Kasumi-1 (cell line): ENCODE data around the gene TMEM273.
"Not testable (repeated sequence)": the region's sequence is repeated elsewhere in the genome, so short reads cannot be mapped to it uniquely, and the experiment has no call there.

Source experiments
- DNase-seq, 2 experiments: peaks; one replicate each; lab custom pipeline; 2025; lab: John Stamatoyannopoulos, UW

TMEM273 gene

GRCh38 chr10:49205206-49205605 lies 17.0 kb upstream of the TMEM273 start:
- no peak for DNase-seq

- DNase-seq: no peak
These were observed 15.9 kb upstream of the TMEM273 start for GRCh38 chr10:49204119-49204518.

- DNase-seq: no peak
These were observed 14.1 kb upstream of the TMEM273 start for GRCh38 chr10:49202266-49202665.

- DNase-seq: no peak
These were observed 12.7 kb upstream of the TMEM273 start for GRCh38 chr10:49200854-49201253.

DNA sequence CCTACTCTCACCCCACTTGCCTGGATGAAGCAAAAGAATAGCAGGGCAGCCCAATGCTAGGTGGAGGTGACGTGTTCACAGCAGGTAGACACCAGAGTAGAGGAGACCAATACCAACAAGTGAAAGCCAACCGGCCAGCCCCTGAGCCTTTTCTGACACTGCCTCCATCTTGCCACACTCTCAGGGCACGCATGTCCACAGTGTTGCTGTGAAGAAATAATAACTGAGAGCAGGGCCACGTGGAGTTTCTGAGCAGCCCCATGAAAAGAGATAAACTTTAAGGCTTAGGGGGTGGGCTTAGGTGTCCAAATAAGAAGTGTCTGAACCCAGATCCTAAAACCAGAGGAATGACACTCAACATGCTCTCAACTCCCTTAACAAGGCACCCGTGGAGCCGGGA lies 9.0 kb upstream of the TMEM273 start:
- no peak for DNase-seq

DNA sequence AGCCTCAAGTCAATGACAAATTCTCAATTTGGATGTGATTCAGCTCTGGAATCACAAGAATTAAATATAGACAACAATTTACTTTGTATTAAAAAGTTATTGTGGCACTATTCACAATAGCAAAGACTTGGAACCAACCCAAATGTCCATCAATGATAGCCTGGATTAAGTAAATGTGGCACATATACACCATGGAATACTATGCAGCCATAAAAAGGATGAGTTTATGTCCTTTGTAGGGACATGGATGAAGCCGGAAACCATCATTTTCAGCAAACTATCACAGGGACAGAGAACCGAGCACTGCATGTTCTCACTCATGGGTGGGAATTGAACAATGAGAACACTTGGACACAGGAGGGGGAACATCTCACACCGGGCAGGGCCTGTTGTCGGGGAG lies 7.7 kb upstream of the TMEM273 start:
- DNase-seq: not testable (repeated sequence)

DNA sequence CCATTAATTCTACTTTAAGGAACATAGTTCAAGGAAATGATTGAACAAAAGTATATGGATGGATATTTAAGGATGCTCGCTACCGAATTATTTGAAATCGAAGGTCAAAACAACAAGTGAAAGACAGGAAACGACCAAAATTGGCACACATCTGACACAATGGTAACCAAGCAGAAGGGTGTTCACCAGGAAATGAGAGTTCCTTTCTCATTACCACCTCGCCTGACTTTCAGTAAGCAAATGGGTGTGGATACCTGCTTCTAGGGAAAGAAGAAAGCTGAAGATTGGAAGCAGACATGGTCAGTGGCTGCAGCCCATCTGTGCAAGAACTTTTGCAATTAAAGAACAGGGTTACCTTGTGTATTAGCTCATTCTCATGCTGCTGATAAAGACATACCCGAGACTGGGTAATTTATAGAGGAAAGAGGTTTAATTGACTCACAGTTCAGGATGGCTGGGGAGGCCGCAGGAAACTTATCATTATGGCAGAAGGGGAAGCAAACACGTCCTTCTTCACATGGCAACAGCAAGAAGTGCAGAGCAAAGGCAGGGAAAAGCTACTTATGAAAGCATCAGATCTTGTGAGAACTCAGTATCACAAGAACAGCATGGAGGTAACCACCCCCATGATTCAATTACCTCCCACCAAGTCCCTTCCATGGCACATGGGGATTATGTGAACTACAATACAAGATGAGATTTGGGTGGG lies 6.2 kb upstream of the TMEM273 start:
- no peak for DNase-seq

GRCh38 chr10:49191349-49191748 lies 3.2 kb upstream of the TMEM273 start:
- no peak for DNase-seq

GRCh38 chr10:49189422-49189821 lies 1.2 kb upstream of the TMEM273 start:
- DNase-seq: no peak

DNA sequence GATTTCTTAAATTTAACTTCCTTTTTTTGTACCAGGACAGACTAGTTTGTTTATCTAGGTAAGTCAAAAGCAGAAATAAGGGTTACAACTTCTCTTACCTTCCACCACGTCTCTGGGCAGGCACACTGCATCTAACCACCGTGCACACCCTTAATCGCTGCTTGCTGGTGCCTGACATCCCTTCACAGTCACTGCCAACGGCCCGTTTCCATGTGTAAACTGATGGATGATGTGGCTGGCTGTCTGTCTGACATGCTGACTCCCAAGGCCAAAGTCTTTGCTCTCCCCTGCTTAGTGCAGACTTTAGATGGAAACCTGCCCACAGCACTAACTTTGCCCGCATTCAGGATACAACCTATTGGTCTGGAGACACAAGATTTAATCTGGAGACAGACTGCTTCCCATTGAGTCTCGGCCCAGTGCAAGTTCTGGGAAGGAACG lies 1.1 kb downstream of the TMEM273 start:
- peak in 1 of 2 experiments; percentile 23 for DNase-seq

DNA sequence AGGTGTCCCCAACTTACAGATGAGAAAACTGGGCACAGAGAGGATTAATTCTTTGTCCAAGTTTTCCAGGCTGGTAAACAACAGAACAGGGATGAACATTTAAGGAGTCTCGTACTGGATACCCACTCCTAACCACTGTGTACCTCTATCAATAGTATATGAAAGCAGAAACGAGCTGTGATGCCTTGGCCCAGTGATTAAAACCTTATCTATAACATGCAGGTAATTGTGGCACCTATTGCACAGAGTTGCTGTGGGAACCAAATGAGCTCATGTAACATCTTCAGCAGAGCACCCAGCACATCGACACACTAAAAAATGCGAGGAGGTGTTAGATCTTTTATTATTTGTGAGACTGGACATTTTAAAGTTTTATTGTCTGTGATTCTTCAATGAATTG lies 1.6 kb downstream of the TMEM273 start:
- DNase-seq: no peak

DNA sequence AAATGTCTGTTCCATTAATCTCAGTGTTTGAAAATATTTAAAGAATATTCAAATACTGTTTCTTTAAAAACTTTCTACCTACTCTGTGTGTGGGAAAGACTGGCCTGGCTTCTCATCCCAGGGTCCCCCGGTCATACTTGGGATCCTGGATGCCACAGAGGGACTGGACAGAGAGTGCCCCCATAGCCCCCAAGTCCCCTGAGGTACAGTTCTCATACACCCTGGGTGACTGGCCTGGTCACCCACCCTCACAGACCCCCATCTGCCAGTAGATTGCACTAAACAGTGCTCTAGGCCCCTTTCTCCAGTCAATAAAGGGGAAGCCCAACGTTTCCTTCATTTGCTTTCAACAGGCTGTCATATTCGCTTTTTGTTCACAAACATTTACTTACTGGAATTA lies 3.0 kb downstream of the TMEM273 start:
- DNase-seq: no peak

GRCh38 chr10:49184642-49185111 lies 3.5 kb downstream of the TMEM273 start:
- peak; percentile 49 to 69 for DNase-seq

DNA sequence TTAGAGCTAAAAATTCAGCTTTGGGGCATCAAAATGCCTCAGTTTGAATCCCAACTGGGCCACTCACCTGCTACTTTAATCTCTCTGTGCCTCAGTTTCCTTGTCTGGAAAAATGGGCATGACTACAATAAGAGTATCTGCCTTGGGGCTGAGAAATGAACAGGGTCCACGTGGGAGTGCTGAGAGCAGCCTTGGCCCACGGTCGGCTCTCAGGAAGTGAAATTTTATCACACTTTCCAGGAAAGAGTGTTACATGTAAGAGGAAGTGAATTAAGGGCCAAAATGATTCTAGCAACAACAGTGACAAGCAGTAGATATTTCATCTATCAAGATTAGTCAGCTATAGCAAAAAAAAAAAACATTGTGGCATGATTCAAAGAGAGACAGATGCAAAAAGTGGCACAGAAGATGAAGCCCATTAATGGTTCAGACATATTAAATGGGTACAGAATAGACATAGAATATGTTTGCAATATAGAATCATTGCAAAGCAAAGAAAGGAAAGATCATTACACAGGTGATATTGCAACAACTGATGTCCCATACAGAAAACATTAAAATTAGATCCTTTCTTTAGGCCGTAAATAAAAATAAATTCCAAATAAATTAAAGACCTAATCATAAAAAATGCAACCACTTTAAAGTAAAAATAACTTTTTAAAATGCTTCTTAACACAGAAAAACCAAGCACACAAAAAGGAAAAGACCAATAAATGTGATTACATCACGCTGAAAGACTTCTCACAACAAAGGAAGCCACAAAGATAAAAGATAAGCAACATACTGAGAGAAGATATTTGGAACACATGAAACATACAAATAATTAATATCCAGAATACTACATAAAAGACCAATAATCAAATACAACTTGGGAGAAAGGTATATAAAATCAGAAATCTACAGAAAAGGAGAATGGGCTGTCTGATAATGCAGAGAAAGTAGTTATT lies 4.3 kb downstream of the TMEM273 start:
- peak; percentile 77 to 81 for DNase-seq

GRCh38 chr10:49182776-49183175 lies 5.4 kb downstream of the TMEM273 start:
- no peak for DNase-seq

GRCh38 chr10:49180444-49180860 lies 7.7 kb downstream of the TMEM273 start:
- no peak for DNase-seq

DNA sequence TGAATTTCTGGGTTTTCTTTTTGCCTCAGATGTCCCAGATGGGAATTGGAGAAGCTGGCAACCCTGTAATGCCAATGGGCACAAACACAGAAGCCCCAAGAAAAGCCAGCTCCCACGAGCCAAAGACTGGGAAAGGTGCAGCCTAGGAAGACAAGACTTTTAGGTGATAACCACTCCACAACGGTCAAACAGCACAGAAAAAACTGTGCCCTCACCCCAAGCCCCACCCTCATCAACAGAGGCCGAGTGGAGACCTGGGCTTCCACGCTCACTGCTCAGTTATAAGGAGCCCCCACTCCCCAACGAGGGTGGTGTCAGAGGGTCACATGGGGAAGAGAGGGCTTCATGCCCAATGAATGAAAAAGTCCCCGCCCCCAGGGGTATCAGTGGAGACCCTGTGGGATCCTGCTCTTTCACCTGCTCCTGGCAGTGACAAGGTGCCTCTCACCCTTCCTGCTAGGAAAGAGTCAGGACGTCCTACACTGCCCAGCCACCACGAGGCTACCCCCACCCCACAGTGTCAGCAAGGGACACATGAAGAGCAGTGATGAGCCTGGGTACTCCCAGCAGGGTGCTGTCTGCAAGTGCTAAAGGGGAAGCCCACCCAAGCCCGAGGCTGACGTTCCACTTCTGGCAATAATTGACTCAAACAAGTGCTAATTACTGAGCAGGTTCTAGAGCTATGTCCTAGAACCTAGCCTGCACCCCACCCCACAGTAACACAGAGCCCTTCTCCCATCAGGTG lies 8.3 kb downstream of the TMEM273 start:
- DNase-seq: no peak

DNA sequence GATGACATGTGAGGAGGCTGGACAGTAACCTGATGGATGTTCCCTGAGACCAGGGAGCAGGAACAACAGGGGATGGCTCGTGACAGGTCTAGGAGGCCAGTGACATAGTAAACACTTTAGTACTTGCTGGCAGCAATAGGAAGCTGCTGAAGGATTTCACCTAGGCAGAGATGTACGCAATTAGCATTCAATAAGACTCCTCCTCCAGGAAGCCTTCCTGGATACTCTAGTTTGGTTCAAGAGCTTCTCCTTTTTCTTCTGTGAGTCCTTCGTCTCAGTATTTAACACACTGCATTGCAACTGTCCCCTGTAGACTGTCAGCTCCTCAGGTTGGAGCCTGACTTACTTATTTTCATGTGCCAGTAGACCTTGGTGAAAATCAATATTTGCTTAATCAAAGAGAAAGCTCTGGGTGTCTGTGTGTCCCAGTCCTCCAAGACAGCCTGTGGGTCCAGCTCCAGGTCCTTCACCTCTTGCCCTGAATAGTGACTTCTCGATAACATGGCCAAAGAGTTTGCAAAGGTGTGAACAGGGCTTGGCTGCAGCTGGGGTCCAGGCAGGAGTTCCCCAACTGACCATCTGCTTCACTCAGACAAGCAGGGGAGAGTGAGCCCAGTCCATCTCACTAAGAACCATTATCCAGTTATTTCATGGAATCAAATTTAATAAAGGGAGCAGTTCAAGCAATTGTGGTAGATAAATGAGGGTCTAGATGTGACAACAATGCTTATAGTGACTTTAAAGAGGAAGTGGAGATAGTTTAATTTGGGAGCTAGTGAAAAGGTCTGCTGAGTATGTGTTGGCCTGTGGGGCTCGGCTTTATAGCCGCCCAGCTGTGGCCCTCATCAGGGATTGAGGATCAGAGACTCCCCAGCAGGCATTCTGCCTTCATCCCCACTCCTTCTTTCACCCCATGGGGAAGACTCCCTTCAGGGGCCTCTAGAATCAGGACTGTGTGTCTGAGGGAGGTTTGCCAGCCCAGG lies 9.4 kb downstream of the TMEM273 start:
- peak in 1 of 2 experiments; percentile 50 for DNase-seq

DNA sequence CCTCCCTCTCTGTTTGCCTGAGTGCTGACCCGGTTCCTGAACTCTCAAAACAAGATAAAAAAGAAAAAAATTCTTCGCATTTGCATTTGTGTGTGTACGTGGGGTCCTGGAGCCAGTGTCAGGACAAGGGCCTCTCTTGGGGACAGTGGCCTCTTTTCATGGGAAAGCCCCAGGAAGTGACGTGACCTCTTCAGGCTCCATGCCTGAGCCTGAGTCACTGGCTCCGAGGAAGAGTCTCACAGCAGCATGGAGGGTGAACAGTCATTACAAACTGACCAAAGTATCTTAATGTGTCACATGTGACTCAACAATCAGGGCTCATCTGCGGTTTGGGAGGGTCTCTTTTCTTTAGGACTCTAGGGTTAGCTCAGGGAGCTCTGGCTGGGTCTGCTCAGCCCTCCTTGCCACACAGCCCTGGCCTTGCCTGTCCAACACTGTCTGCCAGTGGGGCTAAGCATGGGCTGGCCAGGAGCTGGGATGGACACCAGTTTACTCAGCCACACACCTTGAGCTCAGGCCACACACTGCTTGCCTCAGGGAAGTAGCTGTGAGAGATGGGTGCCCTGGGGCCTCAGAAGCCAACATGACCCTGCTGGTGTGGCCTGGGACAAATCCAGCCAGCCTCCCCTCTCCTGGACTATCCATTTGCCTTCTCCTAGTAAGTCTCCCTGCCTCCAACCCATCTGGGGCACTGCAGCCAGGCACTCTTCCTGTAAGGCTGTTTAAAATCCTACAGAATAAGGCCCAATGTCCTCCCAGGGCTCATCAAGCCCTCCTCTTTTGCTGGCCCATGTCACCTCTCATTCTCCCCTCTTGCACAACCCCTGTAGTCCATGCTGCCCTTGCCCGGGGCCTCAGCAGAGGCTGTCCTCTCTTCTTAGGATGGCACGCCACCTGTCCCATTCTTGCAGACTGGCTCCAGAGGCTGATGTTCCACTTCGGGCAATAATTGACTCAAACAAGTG lies 10.5 kb downstream of the TMEM273 start:
- peak in 1 of 2 experiments; percentile 32 for DNase-seq
